ENCODE data around the gene DDX10. TPM values are rescaled to one million over a fixed set of nuclear protein-coding genes. Genes with fewer than 3 reads are reported as not detected.

DDX10 gene
- total RNA-seq, 1 experiment from 2014 or later, result 48.3 TPM

DNA sequence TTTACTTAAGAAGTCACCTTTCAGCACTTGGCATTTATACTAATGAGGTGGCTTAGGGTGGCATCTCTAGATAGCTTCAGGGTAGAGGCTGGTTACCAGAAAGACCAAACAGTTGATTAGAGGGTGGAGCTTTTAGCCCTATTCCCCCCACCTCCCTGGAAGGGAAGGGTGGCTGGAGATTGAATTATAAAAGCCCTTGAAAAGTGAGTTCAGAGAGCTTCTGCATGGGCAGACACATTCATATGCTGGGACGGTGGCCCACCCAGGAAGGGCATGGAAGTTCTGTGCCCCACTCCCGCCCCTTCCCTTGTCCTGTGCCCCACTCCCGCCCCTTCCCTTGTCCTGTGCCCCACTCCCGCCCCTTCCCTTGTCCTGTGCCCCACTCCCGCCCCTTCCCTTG lies 244.2 kb downstream of the DDX10 start:
- Histone ChIP-seq H2BK120ac (ENCODE audit: low read depth, low read length, poor library complexity, severe bottlenecking) (no peak overlapping the region), H4K8ac (replicated peaks; ENCODE audit: insufficient read length, low read depth, low read length) (no peak overlapping the region), H3K4me2 (ENCODE audit: insufficient read depth, insufficient read length, low read length) (no peak overlapping the region), H3K23ac (ENCODE audit: insufficient read length, low read depth, low read length) (no peak overlapping the region), H2BK5ac (ENCODE audit: insufficient read length, low read length) (no peak overlapping the region), H3K27ac (ENCODE audit: insufficient read length, low read depth, low read length) (no peak overlapping the region), H4K5ac (ENCODE audit: insufficient read length, low read depth, low read length) (no peak overlapping the region), H3K4me1 (ENCODE audit: insufficient read depth, low read length) (peaks cover 4% of the 10 kb centered on the region; the same call in 1 of the 2 replicates), H2BK20ac (ENCODE audit: low read depth, low read length, poor library complexity, severe bottlenecking) (no peak overlapping the region), H2AK5ac (ENCODE audit: insufficient read length, low read length) (no peak overlapping the region), H3K9me3 (ENCODE audit: control insufficient read depth, low read depth, low read length) (no peaks in the 10 kb centered on the region), H3K4ac (ENCODE audit: low read depth, low read length) (no peak overlapping the region), H2BK15ac (ENCODE audit: low read depth, low read length) (no peak overlapping the region), H3K14ac (ENCODE audit: insufficient read depth, low read length) (no peak overlapping the region), H3T11ph (ENCODE audit: low read length) (no peak overlapping the region), H3K9ac (ENCODE audit: extremely low read depth, insufficient read length, low read length) (no peak overlapping the region), H3K27me3 (ENCODE audit: insufficient read depth, low read length) (no peaks in the 10 kb centered on the region), H2BK12ac (ENCODE audit: insufficient read length, low read depth, low read length) (no peak overlapping the region), H3K23me2 (ENCODE audit: insufficient read length, low read depth, low read length, poor library complexity, severe bottlenecking) (no peaks in the 10 kb centered on the region), H3K79me1 (ENCODE audit: insufficient read depth, low read depth, low read length, poor library complexity, severe bottlenecking) (no peaks in the 10 kb centered on the region), H2AFZ (ENCODE audit: low read length) (no peak overlapping the region), H3K18ac (ENCODE audit: insufficient read length, low read depth, low read length) (no peak overlapping the region), H4K91ac (ENCODE audit: insufficient read length, low read depth, low read length) (no peak overlapping the region), H4K20me1 (ENCODE audit: control insufficient read depth, insufficient read depth, insufficient read length) (no peaks in the 10 kb centered on the region), H3K56ac (ENCODE audit: insufficient read length, low read depth, low read length) (no peak overlapping the region), H3K79me2 (ENCODE audit: insufficient read depth, low read length) (no peaks in the 10 kb centered on the region)
- no peak for TF ChIP-seq CTCF (conservative IDR thresholded peaks at IDR 0.05)
- WGBS (ENCODE audit: extremely low coverage, insufficient read length, low lambda C conversion rate), result no CpG with 5 or more reads among the region's 5 CpGs
- DNase-seq, result no peak
- Mint-ChIP-seq H3K27ac (no peak overlapping the region), H3K36me3 (ENCODE audit: insufficient read depth in 1 of 3, low read depth in 3 of 3) (no peaks in the 10 kb centered on the region), H3K4me1 (peaks cover 12 to 16% of the 10 kb centered on the region in 2 experiments), H3K27me3 (ENCODE audit: low read depth) (no peaks in the 10 kb centered on the region), H3K4me3 (no peak overlapping the region), H3K9me3 (no peaks in the 10 kb centered on the region)
